DOHH2 (cell line): Measurements from ENCODE around the gene NUTM2D.
"Not testable (repeated sequence)": the region's sequence is repeated elsewhere in the genome, so short reads cannot be mapped to it uniquely, and the experiment has no call there.

Source experiments
- EZH2phosphoT487 ChIP-seq: fragments of 200-600 bp; sonication (generic); IDR thresholded peaks from 2 replicates; pipeline ENCODE4 v1.6.1; 2017; ENCODE audit warnings: borderline replicate concordance, mild to moderate bottlenecking, antibody characterized with exemption, low read length, moderate library complexity, mixed read lengths
- TF ChIP-seq, protein P1 (sequence below): fragments of 200-600 bp; sonication (generic); IDR thresholded peaks from one replicate; pipeline ENCODE4 v1.5.1; 2014; ENCODE audit warnings: antibody characterized with exemption, mild to moderate bottlenecking, low read depth, low read length; ENCODE audit not compliant: poor library complexity, severe bottlenecking

DNA sequence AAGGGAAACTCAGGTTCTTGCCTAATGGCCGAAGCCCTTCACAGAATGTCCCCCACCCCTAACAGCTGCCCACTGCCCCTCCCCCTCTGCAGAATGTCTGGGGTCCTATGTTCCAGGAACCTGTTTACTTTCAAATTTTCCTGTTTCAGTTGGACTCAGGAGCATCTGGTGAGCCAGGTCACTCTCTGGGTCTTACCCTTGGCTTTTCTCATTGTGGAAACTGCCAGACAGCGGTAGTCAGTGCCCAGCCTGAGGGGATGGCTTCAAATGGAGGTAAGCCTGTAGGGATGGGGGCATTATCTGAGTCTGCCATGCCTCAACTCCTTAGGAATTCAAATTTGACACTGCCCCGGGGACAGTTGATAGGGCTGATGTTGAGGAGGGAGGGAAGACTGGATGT lies 615 bp downstream of the NUTM2D start:
- TF ChIP-seq, protein P1, sequence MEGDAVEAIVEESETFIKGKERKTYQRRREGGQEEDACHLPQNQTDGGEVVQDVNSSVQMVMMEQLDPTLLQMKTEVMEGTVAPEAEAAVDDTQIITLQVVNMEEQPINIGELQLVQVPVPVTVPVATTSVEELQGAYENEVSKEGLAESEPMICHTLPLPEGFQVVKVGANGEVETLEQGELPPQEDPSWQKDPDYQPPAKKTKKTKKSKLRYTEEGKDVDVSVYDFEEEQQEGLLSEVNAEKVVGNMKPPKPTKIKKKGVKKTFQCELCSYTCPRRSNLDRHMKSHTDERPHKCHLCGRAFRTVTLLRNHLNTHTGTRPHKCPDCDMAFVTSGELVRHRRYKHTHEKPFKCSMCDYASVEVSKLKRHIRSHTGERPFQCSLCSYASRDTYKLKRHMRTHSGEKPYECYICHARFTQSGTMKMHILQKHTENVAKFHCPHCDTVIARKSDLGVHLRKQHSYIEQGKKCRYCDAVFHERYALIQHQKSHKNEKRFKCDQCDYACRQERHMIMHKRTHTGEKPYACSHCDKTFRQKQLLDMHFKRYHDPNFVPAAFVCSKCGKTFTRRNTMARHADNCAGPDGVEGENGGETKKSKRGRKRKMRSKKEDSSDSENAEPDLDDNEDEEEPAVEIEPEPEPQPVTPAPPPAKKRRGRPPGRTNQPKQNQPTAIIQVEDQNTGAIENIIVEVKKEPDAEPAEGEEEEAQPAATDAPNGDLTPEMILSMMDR: not testable (repeated sequence)
- not testable (repeated sequence) for TF ChIP-seq EZH2phosphoT487
